Brain microvascular endothelial cell (primary cell): ENCODE measurements around the gene NEK3.
"Not testable (repeated sequence)": the region's sequence is repeated elsewhere in the genome, so short reads cannot be mapped to it uniquely, and the experiment has no call there.

Experiments
- DNase-seq: peaks from one replicate; pipeline ENCODE4 v3.0.0-alpha.2; 2020
- H3K27ac ChIP-seq: fragments of 250-450 bp; sonication (Bioruptor Pico); 2 replicates; pipeline ENCODE4 v1.5.1; 2020; ENCODE audit warnings: mild to moderate bottlenecking, moderate library complexity
- H3K27me3 ChIP-seq: fragments of 250-450 bp; sonication (Bioruptor Pico); replicated peaks from 2 replicates; pipeline ENCODE4 v1.5.1; 2020; ENCODE audit warnings: mild to moderate bottlenecking
- H3K36me3 ChIP-seq: fragments of 250-450 bp; sonication (Bioruptor Pico); replicated peaks from 2 replicates; pipeline ENCODE4 v1.5.1; 2020; ENCODE audit warnings: mild to moderate bottlenecking
- H3K4me3 ChIP-seq: 2 replicates; pipeline ENCODE4 v1.5.1; 2011; ENCODE audit warnings: low read depth, mild to moderate bottlenecking, control low read depth, low read length, moderate library complexity
- in situ Hi-C: cut with HindIII; loops from 2 replicates; pipeline ENCODE4 v1.10.0; 2017; ENCODE audit warnings: low sequenced_read_pairs, low pct_ligation_motif_present
- TF ChIP-seq, protein P1 (sequence below): IDR thresholded peaks from 2 replicates; pipeline ENCODE4 v1.5.1; 2011; ENCODE audit warnings: low read depth, mild to moderate bottlenecking, moderate library complexity, low read length, control low read depth, inconsistent platforms; ENCODE audit errors: missing control alignments

Gene NEK3

GRCh38 chr13:52164989-52165388, 5.6 kb upstream of the NEK3 start:
- TF ChIP-seq, protein P1, sequence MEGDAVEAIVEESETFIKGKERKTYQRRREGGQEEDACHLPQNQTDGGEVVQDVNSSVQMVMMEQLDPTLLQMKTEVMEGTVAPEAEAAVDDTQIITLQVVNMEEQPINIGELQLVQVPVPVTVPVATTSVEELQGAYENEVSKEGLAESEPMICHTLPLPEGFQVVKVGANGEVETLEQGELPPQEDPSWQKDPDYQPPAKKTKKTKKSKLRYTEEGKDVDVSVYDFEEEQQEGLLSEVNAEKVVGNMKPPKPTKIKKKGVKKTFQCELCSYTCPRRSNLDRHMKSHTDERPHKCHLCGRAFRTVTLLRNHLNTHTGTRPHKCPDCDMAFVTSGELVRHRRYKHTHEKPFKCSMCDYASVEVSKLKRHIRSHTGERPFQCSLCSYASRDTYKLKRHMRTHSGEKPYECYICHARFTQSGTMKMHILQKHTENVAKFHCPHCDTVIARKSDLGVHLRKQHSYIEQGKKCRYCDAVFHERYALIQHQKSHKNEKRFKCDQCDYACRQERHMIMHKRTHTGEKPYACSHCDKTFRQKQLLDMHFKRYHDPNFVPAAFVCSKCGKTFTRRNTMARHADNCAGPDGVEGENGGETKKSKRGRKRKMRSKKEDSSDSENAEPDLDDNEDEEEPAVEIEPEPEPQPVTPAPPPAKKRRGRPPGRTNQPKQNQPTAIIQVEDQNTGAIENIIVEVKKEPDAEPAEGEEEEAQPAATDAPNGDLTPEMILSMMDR = no peak
- H3K27me3 ChIP-seq = no peaks in the 10 kb centered on the region
- DNase-seq = no peak
- peaks cover 4% of the 10 kb centered on the region for H3K36me3 ChIP-seq
- no peak overlapping the region for H3K27ac ChIP-seq
- in situ Hi-C loops = no loop called here
- H3K4me3 ChIP-seq = no peak overlapping the region

GRCh38 chr13:52163878-52164277, 4.5 kb upstream of the NEK3 start:
- H3K27me3 ChIP-seq, H3K36me3 ChIP-seq, H3K4me3 ChIP-seq, in situ Hi-C loops, H3K27ac ChIP-seq, DNase-seq: not testable (repeated sequence)

DNA sequence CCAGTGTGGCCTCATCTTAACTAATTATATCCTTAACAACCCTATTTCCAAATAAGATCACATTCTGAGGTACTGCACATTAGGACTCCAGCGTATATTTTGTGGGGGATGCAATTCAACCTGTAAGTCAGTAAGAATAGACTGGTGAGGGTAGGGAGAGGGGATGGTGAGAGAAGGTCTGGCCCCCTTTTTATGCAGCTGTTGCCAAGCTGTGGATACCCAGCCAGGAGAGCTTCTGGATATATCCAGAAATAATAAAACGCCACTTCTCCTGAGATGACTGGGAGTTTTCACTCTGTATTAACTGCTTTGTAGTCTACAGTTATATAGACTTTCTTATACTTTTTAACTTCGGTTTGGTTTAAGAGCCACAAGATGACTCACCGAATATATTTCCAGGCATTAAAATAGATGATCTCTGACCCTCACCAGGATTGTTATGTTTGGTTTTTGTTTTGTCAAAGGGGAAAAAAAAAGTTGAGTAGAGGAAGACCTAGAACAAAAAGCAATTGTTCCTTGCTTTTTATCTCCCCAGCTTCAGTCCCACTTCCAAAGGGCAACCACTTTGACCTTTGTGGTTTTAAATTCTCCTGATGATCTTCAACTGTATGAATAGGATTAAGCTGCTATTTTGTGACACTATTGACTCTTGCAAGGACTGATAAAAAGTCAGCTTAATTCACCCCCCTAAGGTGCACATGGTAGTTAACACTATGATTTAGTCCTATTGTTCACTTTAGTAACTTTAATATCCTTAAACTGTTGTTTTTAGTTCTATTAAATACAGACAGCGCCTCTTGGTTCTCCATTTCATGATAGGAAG, 3.1 kb upstream of the NEK3 start:
- H3K4me3 ChIP-seq = no peak overlapping the region
- peak; percentile 24 for DNase-seq
- in situ Hi-C loops = no loop called here
- no peaks in the 10 kb centered on the region for H3K36me3 ChIP-seq
- TF ChIP-seq, protein P1 = no peak
- H3K27me3 ChIP-seq = no peaks in the 10 kb centered on the region
- no peak overlapping the region for H3K27ac ChIP-seq

- TF ChIP-seq, protein P1 = no peak
- Histone ChIP-seq H3K27me3 (no peaks in the 10 kb centered on the region), H3K27ac (no peak overlapping the region), H3K4me3 (no peak overlapping the region), H3K36me3 (no peaks in the 10 kb centered on the region)
- DNase-seq = no peak
- in situ Hi-C loops = no loop called here
Measured at GRCh38 chr13:52161181-52161646, 1.8 kb upstream of the NEK3 start.

- in situ Hi-C loops = no loop called here
- H3K4me3 ChIP-seq = no peak overlapping the region
Measured at GRCh38 chr13:52160506-52160905, 1.1 kb upstream of the NEK3 start.

DNA sequence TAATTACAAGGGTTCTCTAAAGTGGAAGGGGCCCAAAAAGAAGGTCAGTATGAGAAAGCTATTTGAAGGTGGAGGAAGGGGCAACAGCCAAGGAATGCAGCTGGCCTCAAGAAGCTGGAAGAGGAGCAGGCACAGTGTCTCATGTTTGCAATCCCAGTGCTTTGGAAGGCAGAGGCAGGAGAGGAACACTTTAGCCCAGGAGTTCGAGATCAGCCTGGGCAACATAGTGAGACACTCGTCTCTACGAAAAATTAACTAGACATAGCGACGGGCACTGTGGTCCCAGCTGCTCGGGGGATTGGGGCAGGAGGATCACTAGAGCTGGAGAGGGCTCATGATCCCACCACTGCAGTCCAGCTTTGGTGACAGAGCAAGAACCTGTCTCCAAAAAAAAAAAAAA, 656 bp upstream of the NEK3 start:
- H3K27ac ChIP-seq = no peak overlapping the region
- no peaks in the 10 kb centered on the region for H3K36me3 ChIP-seq
- in situ Hi-C loops = no loop called here
- TF ChIP-seq, protein P1 = no peak
- no peaks in the 10 kb centered on the region for H3K27me3 ChIP-seq
- no peak overlapping the region for H3K4me3 ChIP-seq
- no peak for DNase-seq

More at GRCh38 chr13:52160506-52160905, 1.1 kb upstream of the NEK3 start:
- H3K36me3 ChIP-seq = no peaks in the 10 kb centered on the region
- no peak for DNase-seq
- TF ChIP-seq, protein P1 = no peak
- H3K27me3 ChIP-seq = no peaks in the 10 kb centered on the region
- H3K27ac ChIP-seq = no peak overlapping the region
